ENCODE results near the gene GNS. TPM values are rescaled to one million over a fixed set of nuclear protein-coding genes. Genes with fewer than 3 reads are reported as not detected.

The GNS gene
- total RNA-seq, 1 donor from 2014 or later = 45.9 TPM

DNA sequence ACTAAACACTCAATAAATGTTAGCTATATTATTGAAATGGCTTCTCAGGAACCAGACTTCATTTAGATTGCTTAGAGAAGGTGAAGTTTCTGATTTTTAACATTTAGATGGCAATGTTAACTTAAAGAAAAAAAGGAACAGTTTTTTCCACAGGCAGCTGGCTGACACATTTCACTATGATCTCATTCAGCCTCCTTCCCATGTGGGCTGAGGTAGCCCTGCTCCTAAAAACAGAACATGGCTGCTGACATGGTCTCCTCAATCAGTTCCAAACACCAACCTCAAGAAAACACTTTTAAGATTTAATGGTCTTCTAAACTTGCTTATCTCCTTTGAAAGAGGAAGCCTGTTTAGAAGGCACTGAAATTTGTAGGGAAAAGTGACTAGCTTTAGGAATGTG lies 23.8 kb downstream of the GNS start:
- DNase-seq = no peak

DNA sequence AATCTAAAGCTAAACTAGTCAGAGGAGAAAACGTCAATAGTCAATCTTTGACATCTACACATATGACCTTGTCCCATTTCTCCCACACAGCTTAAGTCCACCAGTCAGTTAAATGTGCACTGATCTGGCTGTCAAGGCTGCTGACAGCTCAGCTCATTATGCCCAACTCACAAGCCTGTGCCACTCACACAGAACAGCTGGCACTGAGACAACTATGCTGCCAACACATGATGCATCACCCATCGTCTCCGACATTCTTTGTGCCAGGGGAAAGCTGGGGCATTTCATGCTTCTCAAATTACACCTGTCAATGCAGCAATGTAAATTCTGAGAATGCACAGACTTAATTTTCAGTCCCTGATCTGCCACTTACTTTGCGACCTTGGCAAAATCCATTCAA lies 25.3 kb downstream of the GNS start:
- DNase-seq = peak; percentile 71

DNA sequence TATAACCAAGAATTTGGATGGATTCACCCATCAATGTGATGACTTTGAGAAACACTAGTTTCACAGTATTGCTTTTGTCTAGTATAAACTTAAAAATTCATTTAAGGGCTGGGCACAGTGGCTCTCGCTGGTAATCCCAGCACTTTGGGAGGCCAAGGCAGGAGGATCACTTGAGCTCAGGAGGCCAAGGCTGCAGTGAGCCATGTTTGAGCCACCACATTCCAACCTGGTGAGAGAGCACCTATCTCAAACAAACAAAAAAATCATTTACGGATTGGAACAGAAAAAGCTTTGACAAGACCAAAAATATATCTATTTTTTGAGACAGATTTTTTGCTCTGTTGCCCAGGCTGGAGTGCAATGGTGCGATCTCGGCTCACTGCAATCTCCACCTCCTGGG lies 27.5 kb downstream of the GNS start:
- DNase-seq = no peak

DNA sequence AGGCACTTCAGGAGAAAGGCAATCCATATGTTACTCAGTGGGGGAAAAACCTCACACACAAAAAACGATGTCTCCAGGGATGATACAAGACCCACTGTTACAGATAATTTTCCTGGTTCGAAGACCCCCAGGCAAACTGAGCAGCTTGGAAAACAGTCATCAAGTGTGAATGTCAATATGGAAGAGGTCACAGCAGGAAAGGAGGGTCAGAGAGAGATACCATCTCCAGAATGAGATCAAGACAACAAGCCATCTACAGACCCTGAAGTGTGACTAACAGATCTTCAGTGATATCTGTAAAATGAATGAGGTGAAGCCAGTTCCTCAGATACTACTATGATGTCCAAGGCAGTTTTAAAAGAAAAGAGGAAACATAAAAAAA lies 28.6 kb downstream of the GNS start:
- no peak for DNase-seq

DNA sequence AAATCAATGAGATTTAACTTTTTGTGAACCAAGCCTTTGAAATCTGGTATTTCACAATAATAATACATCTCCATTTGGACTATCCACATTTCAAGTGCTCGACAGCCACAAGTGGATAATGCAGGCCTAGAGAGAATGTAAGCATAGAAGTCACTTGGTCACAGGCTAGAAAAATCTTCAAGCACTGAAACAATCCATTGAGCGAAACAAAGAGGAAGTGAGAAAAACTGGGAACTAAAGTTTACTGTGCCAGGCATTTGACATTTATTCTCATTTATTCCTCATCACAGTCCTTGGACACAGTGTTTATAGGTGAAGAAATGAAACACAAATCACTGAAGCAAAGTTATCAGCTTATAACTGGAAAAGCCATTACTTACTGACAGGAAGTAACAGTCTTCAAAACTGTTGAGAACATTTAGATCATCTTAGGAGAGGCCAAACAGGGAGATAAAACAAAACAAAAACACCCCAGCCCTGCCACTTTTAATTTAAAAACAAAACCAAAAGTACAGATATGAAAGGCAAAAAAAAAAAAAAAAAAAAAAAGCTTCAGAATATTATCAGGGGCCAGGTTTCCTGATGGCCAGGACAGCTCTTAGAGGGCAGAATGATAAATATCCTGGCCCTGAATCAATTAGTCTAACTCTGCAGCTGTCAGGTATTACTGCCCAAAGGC lies 29.2 kb downstream of the GNS start:
- no peak for DNase-seq

DNA sequence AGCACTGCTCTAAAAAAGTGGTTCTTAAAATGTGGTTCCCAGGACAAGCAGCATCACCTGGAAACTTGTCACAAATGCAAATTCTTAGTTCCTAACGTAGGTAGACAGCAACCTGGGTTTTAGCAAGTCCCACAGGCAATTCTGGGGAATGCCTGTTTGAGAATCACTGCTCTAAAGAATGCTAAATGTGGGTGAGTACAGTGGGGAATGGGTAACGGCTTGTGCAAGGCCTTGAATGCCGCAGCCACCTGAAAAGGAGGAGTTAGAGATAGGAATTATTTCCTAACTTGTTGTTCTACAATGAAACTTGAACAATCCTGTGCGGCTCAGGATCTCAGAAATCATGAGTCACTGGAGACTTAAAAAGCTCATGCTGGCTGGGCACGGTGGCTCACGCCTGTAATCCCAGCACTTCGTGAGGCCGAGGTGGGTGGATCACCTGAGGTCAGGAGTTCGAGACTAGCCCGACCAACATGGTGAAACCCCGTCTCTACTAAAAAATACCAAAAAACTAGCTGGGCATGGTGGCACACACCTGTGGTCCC lies 34.9 kb downstream of the GNS start:
- no peak for DNase-seq

DNA sequence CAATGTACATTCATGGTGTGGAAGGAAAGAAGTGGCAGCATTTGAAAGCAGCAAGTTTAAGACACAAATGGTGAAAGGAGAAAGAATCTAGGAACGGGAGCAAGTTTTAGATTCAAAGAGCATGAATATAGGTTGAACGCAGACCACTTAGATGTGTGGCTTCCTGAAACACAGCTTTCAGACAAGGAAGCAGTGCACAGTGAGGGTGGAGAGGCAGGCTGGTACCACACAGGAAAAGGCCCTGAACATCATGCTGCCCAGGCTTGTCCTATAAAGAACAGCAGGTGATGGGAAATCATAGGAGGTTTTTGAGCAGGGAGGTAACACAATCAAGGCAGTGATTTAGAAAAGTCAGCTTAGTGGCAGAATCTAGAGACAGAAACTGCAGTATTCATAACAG lies 35.6 kb downstream of the GNS start:
- DNase-seq = no peak

DNA sequence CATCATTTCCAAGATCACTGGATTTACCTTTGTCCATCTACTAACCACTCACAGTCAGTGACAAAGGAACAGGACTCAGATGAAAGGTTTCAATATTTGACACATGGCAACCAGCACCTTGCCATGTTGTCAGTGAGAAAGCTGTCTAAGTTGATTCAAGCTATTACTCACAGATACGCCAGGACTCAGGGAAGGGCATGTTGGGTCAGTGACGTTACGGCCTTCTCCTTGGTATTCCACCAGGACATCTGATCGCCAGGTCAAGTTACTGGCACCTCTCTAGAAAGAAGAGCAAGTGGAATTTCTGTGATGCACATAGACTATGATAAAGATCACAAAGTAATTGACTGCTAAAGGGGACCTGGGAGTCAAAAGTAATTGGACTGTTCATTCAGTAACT lies 36.4 kb downstream of the GNS start:
- no peak for DNase-seq

DNA sequence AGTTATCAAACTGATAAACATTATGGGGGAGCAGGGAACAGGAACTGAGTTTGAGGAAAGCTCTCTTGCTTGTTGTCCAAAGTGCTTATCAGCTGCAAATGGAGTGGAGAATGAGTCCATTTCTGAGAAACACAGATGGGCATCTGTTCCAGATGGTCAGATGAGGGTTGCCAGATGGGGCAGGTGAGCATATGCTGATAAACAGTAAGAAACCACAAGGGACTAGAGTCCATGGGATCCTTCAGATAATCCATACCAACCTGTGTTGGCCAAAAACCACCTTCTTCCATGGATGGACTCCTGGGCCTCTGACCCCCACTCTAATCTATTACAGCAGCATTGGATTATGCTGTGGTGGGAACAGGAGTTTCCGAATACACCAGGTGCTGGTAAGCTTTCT lies 38.3 kb downstream of the GNS start:
- DNase-seq = no peak

DNA sequence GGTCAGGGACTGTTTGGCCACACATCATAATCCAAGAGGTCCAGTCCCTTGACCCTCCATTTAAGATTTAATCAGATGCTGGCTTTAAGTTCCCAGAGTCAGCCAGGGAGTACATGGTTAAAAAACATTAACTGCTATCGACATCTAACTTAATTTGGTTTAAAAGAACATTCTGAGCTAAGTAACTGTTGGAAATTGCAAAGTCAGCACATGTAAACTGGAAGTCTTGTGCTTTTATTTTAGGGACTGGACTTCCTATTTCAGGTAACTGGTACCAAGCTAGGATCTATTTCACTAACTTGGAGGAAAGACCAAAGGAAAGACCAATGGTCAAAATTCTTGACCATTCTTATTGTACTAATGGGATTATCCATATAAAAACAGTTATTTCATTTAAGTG lies 40.6 kb downstream of the GNS start:
- DNase-seq = no peak

DNA sequence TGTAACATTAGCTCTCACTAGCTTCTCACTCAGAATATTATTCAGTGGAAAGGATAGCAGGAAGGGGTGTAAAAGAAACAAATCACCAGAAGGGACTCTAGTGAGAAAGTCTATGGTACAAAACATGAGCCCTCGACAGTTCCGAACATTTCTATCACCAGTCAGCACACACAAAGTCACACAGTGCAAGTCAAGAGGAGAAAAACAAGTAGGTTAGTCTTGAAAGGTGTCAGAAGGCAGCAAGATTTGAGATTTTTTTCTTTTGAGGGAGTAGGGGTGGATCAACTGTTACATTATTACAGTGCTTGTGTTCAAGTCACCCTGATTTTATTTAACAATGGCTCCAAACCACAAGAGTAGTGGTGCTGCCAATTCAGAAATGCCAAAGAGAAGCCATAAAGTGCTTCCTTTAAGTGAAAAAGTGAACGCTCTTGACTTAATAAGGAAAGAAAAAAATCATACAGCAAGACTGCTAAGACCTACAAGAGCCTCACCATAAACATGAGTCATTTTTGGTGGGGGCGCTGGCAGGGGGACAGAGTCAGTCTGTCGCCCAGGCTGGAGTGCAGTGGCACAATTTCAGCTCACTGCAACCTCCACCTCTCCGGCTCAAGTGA lies 42.3 kb downstream of the GNS start:
- no peak for DNase-seq

DNA sequence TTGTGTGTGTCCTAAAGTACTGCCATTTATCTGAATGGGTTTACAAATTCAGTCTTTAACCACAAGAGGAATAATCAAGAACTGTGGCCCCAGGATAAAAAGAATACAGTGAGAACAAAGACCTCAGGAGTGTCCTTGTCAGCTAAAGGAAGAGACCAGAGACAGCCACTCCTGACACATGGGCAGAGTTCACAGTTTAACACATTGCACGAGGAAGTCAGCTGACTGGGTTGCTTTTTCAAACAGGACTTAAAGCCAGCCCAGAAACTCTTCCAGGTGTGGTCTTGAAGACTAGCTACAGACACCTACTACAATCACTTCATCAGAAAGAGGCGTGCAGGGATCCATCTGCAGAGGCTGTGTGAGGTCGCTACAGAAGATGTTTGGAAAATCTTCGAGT lies 42.8 kb downstream of the GNS start:
- DNase-seq = no peak

DNA sequence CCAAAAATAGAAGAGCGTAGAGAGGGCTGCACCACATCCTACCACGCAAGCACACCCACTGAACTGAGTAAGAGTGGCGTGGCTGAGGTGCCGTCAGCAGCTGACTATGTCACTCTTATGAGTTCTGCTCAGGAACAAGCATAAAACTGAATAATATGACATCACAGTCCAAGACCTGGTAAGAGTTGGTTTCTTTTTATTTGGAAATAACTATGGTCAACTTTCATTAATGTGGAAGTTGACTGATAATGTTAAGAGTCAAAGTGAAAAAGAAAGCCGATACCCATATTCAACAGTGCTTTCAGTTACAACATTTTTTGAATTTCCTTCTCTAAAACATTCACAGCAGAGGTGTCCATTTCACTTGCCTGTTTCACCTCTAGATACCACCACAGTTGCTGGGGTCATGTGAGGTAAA lies 44.6 kb downstream of the GNS start:
- DNase-seq = no peak

DNA sequence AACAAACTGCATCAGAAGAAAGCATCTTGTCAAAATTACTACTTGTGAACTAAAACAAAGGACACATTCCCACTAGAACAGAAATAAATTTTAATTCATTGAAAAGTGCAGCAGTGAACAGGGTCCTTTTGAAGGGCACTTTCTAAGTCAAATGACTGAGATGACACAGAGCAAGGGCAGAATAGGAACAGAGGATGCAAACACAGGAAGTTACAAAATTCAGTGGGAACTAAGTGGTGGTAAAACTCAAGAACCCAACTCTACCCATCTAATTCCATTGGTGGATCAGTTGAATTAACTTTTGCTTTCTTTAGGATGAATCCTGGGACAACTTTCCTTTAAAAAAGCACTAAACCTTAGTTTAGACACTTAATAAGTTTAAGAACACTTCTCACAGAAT lies 45.8 kb downstream of the GNS start:
- DNase-seq = no peak

DNA sequence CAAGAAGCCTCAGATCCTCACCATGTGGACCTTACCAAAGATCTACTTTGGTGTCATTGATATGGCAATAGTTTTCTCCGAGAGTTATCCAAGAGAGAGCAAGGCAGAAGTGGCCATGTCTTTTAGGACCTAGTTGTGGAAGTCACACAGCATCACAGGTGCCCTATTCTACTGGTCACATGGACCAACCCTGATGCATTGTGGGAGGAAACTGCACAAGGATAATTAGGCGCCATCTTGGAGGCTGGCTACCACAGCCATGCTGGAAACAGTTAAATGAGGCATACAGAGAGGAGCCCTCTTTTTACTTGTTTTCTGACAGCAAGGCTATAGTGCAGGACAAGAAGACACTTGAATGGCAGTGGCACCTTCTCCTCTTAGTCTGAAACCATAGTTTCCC lies 49.8 kb downstream of the GNS start:
- no peak for DNase-seq

DNA sequence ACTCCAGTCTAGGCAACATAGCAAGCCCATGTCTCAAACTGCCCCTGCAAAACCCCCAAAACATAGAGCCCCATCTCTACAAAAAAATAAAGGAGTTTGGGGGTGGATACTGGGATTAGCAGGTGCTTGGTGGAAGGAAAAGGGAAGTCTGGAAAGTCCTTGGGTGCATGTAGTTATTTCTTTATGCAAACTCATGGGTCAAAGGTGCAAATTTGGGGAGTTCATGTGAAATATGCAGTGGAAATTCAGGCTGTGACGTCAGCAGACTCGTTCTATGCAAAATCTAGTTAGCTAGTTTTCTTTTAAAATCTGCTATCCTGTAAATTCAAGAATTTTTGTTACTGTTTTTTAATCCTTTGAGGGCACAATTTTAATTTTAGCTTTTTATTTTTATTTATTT lies 51.3 kb downstream of the GNS start:
- no peak for DNase-seq

DNA sequence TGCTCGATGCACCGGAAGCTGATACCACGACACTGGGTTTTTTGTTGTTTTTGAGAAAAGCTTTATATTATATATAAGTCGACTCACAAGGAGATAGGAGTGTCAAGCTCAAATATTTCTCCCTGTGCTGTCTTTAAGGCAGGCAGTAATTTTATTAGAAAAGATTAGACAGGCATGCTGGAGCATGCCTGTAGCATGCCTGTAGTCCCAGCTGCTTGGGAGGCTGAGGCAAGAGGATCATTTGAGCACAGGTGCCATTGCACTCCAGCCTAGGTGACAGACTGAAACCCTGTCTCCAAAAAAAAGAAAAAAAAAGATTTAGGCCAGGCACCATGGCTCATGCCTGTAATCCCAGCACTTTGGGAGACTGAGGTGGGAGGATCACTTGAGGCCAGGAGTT lies 51.8 kb downstream of the GNS start:
- DNase-seq = no peak

DNA sequence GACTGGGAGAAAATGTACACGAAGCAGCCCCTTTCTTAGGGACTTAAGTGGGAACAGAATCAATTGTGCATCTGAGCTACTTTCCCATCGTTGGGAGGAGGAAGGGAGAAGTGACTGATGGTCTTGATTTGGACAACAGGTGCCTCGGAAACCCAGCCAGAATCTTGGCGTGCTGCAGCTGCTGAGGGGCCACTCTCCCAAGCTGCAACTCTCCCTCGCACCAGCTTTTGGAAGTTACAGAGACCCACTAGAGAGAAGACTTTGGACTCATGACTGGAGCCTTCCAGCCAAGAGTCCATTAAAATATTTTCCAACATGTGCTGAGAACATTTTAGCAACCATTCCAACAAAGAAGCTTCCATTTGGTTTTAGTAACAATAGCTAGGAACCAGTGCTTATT lies 52.3 kb downstream of the GNS start:
- DNase-seq = no peak

DNA sequence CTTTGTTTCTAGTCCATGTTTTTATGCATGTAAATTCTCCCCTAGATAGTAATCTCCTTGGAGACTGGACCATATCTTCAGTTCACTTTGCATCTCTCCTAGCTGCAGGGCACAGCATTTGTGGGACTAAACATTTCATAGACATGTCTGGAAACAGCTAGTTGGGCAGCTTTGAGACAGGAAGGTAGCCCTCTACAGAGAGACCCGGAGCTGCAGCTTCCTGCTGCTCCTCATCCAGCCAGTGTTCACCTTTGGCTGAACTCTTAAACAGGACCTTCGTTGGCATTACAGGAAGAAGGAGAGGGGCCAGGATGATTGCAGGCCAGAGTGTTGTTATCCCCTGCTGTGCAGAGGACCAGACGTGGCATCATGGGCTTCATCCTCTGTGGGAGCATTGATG lies 52.9 kb downstream of the GNS start:
- no peak for DNase-seq

DNA sequence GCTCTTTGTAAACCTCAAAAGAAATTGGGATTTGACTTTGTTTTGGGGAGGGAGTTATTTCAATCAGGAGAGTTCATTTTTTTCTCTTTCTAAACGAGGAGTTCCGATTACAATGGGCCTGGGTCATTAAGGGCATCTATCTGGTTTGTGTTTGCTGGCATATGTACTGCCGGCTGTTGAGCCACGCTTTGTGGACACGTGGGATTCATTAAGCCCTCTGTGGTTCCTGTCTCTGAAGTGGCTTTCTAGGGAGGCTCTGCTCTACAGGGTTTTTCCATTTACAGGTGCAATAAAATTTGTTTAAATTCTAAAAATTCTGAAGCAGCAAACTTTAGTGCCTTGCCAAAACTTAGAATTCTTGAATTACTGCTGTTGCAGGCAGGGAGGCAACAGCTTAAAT lies 57.9 kb downstream of the GNS start:
- no peak for DNase-seq

DNA sequence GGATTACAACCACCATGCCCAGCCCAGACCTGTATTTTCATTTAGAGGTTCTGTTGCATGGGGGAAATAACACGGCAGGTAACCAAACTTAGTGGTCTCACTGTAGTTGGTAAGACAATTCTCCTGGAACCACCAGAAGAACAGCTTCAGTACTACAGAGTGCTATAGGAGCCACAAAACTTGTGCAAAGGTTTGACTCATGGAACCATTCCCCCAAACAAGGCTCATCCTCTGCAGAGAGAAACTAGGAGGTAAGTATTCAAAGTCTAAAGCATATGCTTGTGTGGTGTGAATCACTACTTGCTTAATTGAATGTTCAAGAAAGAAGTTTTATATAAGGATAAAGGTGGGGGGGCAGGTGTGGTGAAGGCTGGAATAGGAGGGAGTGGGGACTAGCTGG lies 58.7 kb downstream of the GNS start:
- no peak for DNase-seq

DNA sequence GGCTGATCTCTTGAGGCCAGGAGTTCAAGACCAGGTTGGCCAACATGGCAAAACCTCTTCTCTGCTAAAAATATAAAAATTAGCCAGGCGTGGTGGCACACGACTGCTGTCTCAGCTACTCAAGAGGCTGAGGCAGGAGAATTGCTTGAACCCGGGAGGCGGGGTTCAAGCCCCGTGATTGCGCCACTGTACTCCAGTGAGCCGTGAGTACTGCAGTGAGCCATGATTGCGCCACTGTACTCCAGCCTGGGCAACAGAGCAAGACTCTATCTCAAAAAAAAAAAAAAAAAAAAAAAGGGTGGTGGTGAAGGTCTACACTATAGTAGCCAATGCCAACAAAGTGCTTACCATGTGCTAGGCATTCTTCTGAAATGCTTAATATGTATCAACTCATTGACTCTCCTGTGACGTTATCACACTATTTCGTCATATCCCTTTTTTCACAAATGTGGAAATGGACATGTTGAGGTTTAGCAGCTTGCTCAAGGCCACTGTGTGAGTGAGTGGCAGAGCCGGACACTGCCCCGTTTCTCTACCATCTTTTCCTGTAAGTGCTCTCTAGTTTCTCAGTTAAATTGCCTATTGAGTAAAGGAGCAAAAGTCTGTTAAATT lies 59.6 kb downstream of the GNS start:
- no peak for DNase-seq

DNA sequence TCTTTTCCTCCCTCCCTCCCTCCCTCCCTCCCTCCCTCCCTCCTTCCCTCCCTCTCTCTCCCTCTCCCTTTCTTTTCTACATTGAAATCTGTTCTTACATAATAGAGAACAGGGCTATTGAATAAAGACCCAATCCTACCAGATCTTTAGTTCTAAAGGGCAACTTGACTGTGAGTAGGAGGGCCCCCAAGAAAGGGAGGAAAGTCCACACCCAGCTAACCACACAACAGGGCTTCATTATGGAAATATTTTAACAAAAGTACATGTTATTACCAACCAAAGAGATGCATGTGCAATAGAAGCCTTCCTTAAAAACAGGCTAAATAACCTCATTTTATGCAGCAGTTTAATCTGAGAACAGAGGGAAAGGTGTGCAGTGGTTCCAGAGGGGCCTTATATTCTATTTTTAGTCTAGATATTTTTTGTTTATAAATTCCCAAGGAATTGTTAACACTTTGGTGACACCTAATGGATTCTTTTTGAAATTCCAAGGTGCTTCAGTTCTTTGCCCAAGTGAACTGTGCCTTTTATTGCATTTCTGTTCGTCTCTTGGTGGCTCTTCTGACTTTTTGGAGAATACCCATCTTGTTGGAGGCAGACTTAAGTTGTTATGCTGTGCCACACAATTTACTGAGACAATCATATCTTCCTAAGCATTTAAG lies 63.0 kb downstream of the GNS start:
- no peak for DNase-seq

DNA sequence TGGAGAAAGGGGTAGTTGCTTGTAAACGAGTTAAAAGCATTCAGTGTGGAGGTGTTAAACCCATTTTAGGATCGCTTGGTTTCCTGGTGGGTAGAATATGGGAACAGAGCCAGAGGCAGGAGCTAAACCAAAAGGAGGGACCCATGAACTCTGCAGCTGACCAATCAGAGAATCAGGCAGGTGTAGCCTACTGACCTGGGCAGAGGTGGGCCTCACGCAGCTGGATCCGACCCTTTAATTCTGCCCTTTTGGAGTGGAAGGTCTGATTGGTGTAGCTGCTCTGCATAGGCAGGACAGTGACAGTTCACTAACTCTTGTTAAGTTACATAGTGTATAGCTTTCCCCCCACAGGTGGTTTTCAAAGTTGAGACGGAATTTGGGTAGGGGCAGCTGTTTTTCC lies 63.7 kb downstream of the GNS start:
- no peak for DNase-seq
